Activated CD8-positive, alpha-beta memory T cell treated with anti-CD3 and anti-CD28 coated beads, Interleukin-2, amount 50 U/mL, for 24 hours (primary cell): ENCODE measurements around the gene VPS16.

ENCODE experiments used
- DNase-seq: peaks from one replicate; pipeline ENCODE4 v3.0.0-alpha.2; 2020; ENCODE audit errors: extremely low read depth

VPS16 gene

GRCh38 chr20:2900845-2901592 is 60.5 kb downstream of the VPS16 start:
- DNase-seq: no peak

GRCh38 chr20:2902291-2902690 is 61.7 kb downstream of the VPS16 start:
- no peak for DNase-seq

- no peak for DNase-seq
Measured at GRCh38 chr20:2902818-2903217, 62.3 kb downstream of the VPS16 start.

- DNase-seq: no peak
Measured at GRCh38 chr20:2903686-2904085, 63.1 kb downstream of the VPS16 start.

GRCh38 chr20:2907519-2907918 is 67.0 kb downstream of the VPS16 start:
- DNase-seq: no peak

GRCh38 chr20:2909953-2910352 is 69.4 kb downstream of the VPS16 start:
- DNase-seq: no peak

GRCh38 chr20:2911200-2911599 is 70.7 kb downstream of the VPS16 start:
- no peak for DNase-seq

DNA sequence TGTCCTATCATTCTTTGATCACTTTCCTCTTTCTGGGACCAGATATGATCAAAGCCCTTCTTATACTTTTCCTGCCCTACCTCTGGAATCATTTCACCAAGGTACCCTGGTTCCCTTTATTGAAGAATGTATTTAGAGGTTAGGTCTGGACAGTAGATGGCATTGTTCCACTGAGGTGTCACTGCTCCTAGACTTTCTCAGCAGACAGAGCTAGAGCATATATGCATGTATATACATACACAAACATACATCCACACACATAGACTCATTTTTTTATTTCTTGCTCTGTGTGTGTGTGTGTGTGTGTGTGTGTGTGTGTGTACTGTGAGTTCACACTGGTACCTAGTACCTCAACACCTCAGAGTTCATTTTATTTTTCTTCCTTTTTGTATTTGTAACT is 73.6 kb downstream of the VPS16 start:
- DNase-seq: no peak
